Hematopoietic multipotent progenitor cell treated with erythropoietin and hydrocortisone succinate and interleukin-3 and kit ligand, for 4 days (in vitro differentiated cells): ENCODE data around the gene GYG2.
A peak's percentile ranks its signal among the peaks of the same experiment; 100 is the strongest.
"Not testable (repeated sequence)": the region's sequence is repeated elsewhere in the genome, so short reads cannot be mapped to it uniquely, and the experiment has no call there.

Source experiments
- DNase-seq: peaks from one replicate; pipeline ENCODE4 v3.0.0-alpha.2; 2015

Gene GYG2

DNA sequence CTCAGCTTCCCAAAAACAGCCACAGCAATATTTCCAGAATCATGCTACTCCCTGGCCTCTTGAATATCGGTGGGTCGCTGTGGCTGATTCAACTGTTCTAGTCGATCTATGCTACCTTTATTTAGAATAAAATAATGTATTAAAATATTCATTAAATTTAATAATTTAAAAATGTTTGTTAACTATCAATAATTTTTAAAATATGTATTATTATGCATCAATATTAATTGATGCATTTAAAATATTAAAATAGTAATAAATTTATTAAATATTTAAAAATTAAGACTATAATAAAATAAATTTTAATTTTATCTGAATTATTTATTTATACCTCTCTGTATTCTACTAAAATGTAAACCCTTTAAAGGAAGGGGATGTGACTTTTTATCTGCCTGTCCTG, 81.4 kb downstream of the GYG2 start:
- DNase-seq: no peak

DNA sequence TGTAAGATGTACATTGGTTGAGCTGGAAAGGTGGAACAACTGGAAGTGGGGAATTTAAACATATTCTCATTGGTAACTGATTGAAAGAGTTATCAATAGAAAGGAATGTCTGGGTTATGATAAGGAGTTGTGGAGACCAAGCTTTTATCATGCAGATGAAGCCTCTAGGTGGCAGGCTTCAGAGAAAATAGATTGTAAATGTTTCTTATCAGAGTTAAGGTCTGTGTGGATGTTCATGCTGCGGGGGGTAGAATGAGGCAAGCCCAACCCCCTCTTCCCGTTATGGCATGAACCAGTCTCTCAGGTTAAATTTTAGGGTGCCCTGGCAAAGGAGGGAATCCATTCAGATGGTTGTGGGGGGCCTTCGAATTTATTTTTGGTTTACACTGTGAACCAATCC, 84.4 kb downstream of the GYG2 start:
- peak; percentile 22 for DNase-seq

DNA sequence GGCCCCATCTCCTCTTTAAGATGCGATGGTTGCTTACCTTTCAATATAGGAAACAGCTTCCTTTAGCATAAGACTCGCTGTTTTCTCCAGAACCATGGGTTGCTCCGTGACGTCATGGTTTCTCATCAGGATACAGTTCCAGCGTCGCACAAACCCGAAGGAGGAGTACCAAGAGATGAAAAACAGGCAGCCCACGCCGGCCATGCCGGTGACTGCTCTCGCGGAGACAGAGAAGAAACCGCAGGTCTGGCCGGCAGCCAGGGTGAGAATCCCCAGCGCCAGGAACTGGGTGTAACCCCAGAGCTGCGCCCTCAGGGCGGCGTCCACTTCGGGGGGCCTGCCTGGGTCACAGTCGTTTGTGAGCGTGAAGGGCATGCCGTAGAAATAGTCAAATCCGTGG, 89.0 kb downstream of the GYG2 start:
- no peak for DNase-seq

DNA sequence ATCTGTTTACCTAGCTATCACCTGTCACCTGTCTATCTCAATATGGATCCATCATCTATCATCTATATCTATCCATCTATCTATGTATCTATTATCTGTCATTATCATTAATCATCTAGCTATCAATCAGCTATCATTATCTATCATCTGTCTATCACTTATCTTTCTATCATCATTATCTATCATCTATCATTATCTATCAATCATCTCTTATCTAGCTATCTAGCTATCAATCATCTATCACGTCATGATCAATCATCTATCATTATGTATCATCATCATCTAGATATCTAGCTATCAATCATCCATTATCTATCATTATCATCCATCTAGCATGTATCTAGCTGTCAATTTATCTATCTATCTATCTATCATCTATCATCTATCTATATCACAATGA, 92.5 kb downstream of the GYG2 start:
- no peak for DNase-seq

DNA sequence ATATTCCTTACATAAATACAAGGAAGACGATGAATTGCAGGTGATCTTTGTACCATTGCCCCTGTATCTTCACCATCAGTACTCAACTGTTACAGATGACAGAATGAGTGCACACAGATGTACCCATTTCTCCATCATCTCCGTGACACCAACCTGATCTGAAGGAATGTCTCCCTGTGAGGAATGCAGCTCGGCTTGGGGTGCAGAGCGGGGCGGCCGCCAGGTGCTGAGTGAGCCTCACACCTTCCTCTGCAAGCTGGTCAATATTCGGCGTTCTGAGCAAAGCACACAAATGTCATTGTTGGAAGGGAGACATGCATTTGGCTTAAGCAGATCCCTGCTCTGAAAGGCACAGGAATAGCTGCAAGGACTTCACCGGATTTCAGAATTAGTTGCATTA, 93.0 kb downstream of the GYG2 start:
- no peak for DNase-seq

DNA sequence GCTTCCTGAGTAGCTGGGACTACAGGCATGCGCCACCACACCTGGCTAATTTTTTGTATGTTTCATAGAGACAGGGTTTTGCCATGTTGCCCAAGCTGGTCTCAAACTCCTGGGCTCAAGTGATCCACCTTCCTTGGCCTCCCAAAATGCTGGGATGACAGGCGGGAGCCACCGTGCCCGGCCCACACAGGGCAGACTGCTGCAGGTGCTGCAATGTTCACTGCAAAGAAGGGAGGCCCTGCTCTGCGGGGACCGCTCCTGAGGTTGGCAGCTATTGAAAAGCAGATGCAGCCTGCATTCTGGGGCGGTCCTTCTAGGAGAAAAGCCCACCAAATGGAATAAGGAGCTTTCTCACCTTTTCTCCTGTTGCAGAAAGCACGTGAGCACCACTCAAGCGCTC, 95.4 kb downstream of the GYG2 start:
- no peak for DNase-seq

DNA sequence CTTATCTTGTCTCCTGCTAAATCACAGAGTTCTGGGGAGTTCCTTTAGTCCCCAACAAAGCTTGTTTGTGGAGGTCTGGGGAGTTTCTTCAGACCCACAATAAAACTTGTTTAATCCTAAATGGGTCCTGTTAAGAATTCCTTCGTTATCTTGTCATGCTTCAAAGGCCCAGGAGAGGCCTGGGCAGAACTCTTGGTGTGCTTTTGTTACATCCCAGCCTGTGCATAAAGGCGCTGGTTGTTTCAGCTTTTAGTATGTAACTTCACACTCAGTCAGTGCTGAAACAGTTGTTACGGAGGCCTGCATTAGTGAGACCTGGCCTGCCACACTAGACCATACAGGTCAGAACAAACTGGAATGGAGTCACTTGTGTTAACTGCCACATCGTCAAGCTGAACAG, 97.5 kb downstream of the GYG2 start:
- DNase-seq: not testable (repeated sequence)

DNA sequence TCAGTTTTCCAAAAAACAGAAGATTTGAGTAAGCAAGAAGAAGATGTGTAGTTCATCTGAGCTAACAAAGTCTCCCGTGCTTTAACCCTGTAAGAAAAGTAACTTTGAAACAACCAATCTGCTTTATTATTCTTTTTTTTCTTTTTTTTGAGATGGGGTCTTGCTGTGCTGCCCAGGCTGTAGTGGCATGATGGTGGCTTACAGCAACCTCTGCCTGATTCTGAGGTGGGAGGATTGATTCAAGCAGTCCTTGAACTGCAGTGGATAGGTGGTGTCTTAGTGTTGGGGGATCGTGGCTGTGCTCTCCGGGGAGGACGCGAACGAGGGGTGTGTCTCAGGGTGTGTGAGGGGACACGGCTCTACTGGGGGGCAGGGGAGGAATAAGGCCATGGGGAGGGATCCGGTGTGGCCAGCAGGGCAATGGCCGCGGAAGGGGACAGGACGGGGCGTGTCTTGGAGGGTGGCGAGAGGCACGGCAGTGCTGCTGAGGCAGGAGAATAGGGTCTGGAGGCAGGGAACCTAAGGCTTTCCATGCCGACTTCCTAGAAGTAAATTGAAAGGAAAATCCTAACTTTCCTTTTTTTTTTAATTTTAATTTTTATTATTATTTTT, 98.0 kb downstream of the GYG2 start:
- no peak for DNase-seq

DNA sequence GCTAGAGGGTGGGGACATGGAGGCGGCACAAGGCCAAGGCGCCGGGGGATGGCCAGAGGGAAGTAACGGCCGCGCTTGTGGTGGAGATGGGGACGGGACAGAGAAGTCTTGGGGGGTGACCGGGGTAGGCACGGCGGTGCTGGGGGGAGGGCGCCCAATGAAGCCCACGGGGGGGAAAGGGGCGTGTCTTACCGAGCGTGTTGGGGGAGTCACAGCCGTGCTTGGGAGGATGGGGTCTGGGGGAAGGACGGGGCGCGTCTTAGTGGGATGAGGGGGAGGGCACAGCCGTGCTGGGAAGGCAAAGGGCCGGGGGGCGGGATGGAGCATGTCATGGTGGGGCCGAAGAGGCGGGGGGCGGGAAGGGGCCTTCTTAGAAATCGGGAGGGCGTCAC, 99.5 kb downstream of the GYG2 start:
- DNase-seq: no peak

DNA sequence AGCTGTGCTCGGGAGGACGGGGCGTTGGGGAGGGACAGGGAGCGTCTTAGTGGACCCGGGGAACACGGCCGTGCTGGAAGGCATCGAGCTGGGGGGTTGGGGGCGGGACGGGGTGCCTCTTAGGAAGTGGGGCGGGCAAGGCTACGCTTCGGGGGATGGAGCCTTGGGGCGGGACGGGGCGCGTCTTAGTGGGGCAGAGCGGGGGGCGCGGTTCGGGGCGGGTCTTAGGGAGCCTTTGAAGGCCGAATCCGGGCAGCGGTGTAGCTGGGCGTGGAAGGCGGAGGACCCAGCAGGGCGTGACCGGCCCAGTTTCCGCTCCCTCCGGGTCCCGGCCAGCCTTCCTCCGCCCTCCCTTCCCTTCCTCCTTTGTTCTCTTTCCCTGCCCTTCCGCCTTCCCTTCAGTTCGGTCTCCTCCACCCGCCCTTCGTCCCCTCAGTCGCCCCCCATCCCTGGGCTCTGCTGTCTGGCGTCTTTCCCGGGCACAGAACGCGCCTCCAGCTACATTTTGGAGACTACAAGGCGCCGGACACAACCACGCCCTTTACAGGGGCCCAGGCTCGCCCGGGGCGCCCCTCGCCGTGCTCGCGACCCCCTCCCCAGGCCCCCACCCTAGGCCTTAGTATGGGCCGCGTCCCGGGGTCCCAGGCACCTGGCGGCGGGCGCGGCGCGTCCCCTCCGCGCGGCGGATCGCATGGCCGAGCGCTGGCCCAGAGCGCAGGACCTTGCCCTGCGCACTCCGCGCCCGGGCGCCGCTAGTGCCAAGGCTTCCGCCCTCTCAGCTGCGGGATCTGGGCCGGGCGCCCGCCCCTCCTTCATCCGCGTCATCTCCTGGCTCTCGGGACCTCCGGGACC, 100.1 kb downstream of the GYG2 start, which contains the start of gene ARSD:
Gene ARSD (minus strand): TSS at position 757 of the 852 bp plus-strand sequence. CDS start 64 bp downstream, at position 693.
- DNase-seq: peak; percentile 93

DNA sequence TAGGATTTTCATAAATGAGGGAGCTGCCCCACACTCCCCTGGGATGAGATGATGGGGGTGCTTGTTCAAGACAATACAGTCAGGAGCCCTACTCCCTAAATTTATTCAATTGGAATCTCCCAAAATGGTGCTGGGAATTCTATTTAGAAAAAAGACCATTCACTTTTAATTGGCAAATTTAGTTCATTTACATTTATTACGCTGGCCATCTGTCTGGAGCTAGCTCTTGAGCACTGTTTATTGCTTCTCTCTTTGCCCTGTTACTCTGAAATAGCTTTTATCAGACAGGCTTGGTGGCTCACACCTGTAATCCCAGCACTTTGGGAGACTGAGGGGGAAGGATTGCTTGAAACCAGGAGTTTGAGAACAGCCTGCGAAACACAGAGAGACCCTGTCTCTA, 102.4 kb downstream of the GYG2 start:
- DNase-seq: no peak

DNA sequence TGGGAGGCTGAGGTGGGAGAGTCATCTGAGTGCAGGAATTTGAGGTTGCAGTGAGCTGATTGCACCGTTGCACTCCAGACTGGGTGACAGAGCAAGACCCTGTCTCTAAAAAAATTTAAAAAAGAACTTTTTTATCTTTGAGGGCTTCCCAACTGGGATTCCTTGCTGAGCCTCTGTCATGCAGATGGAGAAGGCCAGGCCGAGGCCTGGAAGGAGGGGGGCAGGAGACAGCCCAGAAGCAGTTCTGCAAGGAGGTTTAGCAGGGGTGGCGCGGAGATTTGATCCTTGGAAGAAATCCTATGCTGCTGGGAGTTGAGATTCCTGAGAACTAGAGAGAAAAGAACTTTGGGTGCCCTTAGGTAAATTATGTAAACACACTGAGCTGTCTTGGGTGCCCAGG, 102.9 kb downstream of the GYG2 start:
- no peak for DNase-seq
